HAP-1 (cell line): ENCODE data around the gene IL21.
"Not testable (repeated sequence)": the region's sequence is repeated elsewhere in the genome, so short reads cannot be mapped to it uniquely, and the experiment has no call there.

Experiments used
- DNase-seq, 2 experiments: peaks; one replicate each; pipeline ENCODE4 v3.0.0-alpha.2; 2016 to 2020; ENCODE audit warnings: low spot score in 2 of 2
- H3K27me3 ChIP-seq: fragments of 250-450 bp; sonication (Bioruptor Pico); 2 replicates; pipeline ENCODE4 v1.5.1; 2020; ENCODE audit warnings: low read depth, mild to moderate bottlenecking, moderate library complexity
- H3K36me3 ChIP-seq: fragments of 250-450 bp; sonication (Bioruptor Pico); replicated peaks from 2 replicates; pipeline ENCODE4 v1.5.1; 2020; ENCODE audit warnings: mild to moderate bottlenecking
- H3K4me1 ChIP-seq: fragments of 250-450 bp; sonication (Bioruptor Pico); 2 replicates; pipeline ENCODE4 v1.5.1; 2020; ENCODE audit warnings: mild to moderate bottlenecking
- H3K4me3 ChIP-seq: fragments of 250-450 bp; sonication (Bioruptor Pico); 2 replicates; pipeline ENCODE4 v1.5.1; 2020; ENCODE audit warnings: mild to moderate bottlenecking, moderate library complexity
- H3K9me3 ChIP-seq: fragments of 250-450 bp; sonication (Bioruptor Pico); 2 replicates; pipeline ENCODE4 v1.5.1; 2020; ENCODE audit warnings: mild to moderate bottlenecking, moderate library complexity
- in situ Hi-C: fragments of 300-500 bp; cut with MboI; formaldehyde crosslinking; loops from 3 replicates; pipeline ENCODE4 v1.14.3; 2020; ENCODE audit warnings: low sequenced_read_pairs, inconsistent platforms, mixed read lengths

Gene IL21

DNA sequence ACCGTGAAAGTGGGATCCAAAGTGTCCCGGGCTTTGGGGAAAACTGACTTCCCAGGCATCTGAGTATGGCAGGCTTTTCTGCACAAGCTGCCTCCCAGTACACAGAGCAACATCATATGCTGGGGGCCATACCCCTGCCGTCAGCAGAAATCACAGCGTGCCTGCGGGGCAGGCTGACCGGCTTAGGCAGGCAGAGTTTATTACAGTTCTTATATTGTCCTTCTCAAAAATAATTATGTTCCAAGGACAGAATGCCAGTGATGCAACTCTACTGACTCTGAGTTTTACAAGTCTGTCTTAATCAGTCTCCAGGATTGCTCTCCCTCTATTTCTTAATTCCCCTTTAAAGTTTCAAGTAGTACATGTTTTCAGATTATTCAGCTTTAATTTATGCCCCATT, 37.0 kb downstream of the IL21 start:
- no peak overlapping the region for H3K4me3 ChIP-seq
- in situ Hi-C loops, result no loop called here
- H3K36me3 ChIP-seq, result no peaks in the 10 kb centered on the region
- H3K27me3 ChIP-seq, result no peaks in the 10 kb centered on the region
- H3K9me3 ChIP-seq, result no peaks in the 10 kb centered on the region
- no peak for DNase-seq
- H3K4me1 ChIP-seq, result no peaks in the 10 kb centered on the region

DNA sequence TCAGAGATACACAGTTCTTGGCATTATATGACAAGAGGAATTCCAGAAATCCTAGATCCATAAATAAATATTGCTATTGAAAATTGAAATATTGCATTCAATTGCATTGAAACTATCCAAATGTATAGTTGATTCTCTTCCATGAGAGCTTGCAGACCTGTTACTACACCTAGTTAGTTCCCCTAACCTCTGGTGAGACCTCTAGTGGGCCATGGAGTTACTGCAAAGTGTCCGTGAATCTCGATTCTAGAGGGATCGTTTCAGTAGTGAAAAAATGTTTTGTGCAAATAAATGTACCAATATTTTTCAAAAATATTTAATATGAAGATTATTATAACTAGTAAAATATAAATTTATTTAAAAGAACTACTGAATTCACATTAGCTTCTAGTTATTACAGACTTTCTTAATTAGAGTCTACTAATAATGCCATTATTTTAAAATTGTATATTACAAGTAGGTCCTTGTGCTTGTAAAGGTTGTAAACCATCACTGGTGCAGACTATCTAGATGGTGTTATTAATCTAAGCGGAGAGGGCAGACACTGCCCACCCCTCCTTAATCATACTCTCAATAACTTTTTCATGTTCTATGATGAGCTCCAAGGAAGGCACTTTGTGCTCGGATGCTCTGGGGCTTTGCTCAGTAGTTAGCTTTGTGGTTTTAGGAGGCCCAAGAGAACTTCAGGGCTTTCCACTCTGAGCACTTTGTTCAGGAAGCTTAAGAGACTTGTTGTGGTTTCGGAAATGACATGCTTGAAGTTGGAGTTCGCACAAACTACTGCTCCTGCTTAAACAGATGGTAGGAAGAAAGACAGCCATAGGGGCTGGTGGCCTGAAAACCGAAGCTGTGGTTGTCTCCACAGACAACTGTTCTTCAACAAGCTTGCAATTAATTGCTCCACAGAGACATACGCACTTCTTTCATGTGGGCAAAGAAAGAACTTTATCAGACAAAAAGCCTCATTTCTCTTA, 42.8 kb downstream of the IL21 start:
- Histone ChIP-seq H3K27me3 (no peaks in the 10 kb centered on the region), H3K9me3 (no peaks in the 10 kb centered on the region), H3K4me3 (no peak overlapping the region), H3K4me1 (no peaks in the 10 kb centered on the region), H3K36me3 (no peaks in the 10 kb centered on the region)
- peak; percentile 69 to 77 for DNase-seq
- in situ Hi-C loops, result no loop called here

DNA sequence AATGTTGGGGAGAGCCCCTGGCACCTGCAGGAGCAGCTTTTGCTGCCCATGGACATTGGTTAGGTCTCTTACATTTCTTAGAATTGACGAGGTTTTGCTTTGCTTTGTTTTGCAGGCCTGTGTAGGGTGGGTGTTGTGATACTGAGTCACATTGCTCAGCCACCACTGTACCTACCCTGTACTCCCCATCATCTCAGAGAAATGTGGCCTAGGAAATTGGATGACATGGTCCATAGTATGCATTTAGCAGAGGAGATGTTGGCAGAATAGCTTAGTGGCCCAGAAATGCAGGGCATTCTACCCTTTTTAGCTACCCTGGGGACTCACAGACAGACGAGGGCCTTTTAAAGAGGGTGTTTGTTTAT, 43.7 kb downstream of the IL21 start:
- H3K4me3 ChIP-seq, result no peak overlapping the region
- no peaks in the 10 kb centered on the region for H3K9me3 ChIP-seq
- in situ Hi-C loops, result no loop called here
- no peak for DNase-seq
- H3K27me3 ChIP-seq, result no peaks in the 10 kb centered on the region
- no peaks in the 10 kb centered on the region for H3K36me3 ChIP-seq
- H3K4me1 ChIP-seq, result no peaks in the 10 kb centered on the region

DNA sequence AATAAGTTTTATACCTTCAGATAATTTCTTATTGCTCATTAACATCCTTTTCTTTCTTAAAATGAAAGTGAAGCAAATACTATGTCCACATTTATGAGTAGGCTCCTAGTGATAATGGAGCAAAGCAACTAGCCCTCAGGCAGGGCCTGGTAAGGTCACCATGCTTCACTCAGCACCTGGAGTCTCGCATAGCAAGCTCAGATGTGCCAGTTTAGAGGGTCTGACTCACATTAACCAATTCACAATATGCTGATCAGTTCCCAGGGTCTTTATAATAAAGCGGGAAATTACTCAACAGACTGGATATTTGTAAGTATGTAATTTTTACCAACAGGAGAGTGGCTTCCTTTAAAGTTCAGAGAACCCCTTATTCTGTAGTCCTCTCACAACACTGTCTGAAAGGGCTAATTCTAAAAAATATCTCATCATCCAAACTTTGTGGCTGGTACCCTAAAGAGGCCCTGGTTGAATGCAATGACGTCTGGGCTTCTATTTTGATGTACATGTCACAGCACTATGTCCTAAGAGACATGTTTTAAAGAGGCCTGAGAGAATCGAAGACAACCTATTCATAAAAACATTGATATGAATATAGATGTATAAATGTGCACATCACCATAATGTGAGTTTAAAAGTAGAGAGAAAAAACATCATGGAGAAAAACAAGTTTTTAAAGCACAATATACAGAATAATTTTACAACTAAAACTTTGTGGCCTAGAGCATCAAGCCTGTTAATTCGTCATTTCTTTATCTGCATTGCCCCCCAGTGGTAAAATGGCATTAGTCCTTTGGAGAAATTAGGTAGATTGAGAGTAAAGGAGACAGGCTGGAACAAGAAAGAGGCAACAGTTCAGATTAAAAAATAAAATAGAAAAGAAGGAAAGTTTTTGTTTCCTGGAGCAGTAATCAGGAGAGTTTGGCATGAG, 44.3 kb downstream of the IL21 start:
- no peaks in the 10 kb centered on the region for H3K36me3 ChIP-seq
- no peaks in the 10 kb centered on the region for H3K9me3 ChIP-seq
- DNase-seq, result peak; percentile 32 to 51
- H3K4me1 ChIP-seq, result no peaks in the 10 kb centered on the region
- H3K4me3 ChIP-seq, result no peak overlapping the region
- H3K27me3 ChIP-seq, result no peaks in the 10 kb centered on the region
- in situ Hi-C loops, result no loop called here

DNA sequence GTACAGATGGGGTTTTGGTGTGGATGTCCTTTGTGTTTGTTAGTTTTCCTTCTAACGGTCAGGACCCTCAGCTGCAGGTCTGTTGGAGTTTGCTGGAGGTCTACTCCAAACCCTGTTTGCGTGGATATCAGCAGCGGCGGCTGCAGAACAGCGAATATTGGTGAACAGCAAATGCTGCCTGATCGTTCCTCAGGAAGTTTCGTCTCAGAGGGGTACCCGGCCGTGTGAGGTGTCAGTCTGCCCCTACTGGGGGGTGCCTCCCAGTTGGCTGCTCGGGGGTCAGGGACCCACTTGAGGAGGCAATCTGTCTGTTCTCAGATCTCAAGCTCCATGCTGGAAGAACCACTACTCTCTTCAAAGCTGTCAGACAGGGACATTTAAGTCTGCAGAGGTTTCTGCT, 46.5 kb downstream of the IL21 start:
- H3K27me3 ChIP-seq, H3K4me3 ChIP-seq, H3K4me1 ChIP-seq, in situ Hi-C loops, H3K9me3 ChIP-seq, H3K36me3 ChIP-seq, DNase-seq: not testable (repeated sequence)

DNA sequence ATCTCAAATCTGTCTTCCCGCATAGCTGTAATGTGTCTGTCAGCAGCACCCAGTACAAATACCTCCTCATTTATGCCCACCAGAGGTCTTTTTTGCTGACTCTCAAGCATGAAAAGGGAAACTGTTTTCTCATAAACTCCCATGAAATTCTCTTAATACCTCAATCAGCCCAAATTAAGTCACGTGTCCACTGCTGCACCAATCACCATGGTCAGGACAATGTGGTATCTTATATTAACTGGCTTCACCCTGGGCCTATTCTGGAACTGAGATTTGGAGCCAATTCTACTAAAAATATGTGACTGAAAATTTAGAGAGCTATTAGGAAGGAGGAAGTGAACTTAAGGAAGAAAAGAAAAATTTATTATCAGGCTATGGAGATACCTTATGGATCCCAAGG, 58.4 kb downstream of the IL21 start:
- Histone ChIP-seq H3K9me3 (no peaks in the 10 kb centered on the region), H3K4me1 (no peaks in the 10 kb centered on the region), H3K36me3 (no peaks in the 10 kb centered on the region), H3K4me3 (no peak overlapping the region), H3K27me3 (no peaks in the 10 kb centered on the region)
- in situ Hi-C loops, result no loop called here
- DNase-seq, result no peak
